Anterior cingulate cortex (tissue), 58 donors: ENCODE results near the gene BSPRY.
A peak's percentile ranks its signal among the peaks of the same experiment; 100 is the strongest.
"Not testable (repeated sequence)": the region's sequence is repeated elsewhere in the genome, so short reads cannot be mapped to it uniquely, and the experiment has no call there.

Source experiments
- DNase-seq, 58 donors: peaks; one replicate each; lab custom pipeline; 2025; lab: John Stamatoyannopoulos, UW

The BSPRY gene

GRCh38 chr9:113368348-113368981, 19.1 kb downstream of the BSPRY start:
- no peak for DNase-seq

GRCh38 chr9:113368982-113369854, 19.9 kb downstream of the BSPRY start:
- no peak for DNase-seq

GRCh38 chr9:113369855-113370140, 20.5 kb downstream of the BSPRY start:
- DNase-seq: no peak

GRCh38 chr9:113370806-113371325, 21.5 kb downstream of the BSPRY start:
- no peak for DNase-seq

- DNase-seq: peak in 2 of 58 donors; percentile 7 to 11
These were observed 22.7 kb downstream of the BSPRY start for GRCh38 chr9:113372059-113372458.

- no peak for DNase-seq
These were observed 23.9 kb downstream of the BSPRY start for GRCh38 chr9:113373256-113373655.

GRCh38 chr9:113373676-113374392, 24.5 kb downstream of the BSPRY start:
- DNase-seq: no peak

DNA sequence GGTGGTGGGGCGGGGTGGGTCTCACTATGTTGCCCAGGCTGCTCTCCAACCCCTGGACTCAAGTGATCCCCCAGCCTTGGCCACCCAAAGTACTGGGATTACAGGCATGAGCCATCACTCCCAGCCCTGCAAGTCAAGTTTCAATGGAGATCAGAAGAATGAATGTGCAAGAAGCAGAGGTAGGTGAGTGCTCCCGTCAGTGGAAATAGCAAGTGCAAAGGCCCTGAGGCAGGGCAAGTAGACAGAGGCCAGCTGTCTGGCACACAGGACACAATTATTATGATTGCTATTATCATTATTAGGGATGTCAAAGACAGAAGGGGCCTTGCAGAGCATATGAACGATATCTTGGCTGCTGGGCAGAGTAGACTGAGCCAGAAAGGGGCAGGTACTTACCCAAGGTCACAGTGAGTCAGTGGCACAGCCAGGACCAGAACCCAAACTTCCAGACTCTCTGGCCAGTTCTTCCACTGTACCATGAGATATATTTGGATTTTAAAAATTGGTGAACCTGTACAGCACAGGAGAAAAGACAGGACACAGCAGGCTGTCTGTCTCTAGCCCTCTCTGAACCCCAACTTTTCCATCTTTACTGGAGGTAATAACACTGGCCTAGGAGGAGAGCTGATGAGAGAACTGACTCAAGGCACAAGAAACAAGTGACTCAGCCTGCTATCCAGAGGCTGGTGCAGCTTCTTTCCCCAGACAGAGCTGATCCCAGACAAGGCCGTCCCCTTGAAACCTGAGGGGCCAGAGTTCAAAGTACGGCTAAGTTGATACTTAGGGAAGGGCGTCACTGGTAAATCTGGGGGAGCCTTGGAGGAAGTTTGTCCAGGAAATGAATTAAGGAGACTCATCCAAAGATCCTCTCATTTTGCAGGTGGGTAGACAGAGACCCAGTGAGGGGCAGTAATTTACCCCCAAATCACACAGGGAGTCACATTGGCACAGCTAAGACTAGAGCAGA, 26.0 kb downstream of the BSPRY start:
- DNase-seq: no peak

GRCh38 chr9:113376634-113377567, 27.6 kb downstream of the BSPRY start, which contains the start of gene HDHD3:
HDHD3 (minus strand) TSS chr9:113376986; CDS start chr9:113374354, 2,632 bp downstream.
- peak in 56 of 58 donors; percentile 8 to 86 (median 63) for DNase-seq

DNA sequence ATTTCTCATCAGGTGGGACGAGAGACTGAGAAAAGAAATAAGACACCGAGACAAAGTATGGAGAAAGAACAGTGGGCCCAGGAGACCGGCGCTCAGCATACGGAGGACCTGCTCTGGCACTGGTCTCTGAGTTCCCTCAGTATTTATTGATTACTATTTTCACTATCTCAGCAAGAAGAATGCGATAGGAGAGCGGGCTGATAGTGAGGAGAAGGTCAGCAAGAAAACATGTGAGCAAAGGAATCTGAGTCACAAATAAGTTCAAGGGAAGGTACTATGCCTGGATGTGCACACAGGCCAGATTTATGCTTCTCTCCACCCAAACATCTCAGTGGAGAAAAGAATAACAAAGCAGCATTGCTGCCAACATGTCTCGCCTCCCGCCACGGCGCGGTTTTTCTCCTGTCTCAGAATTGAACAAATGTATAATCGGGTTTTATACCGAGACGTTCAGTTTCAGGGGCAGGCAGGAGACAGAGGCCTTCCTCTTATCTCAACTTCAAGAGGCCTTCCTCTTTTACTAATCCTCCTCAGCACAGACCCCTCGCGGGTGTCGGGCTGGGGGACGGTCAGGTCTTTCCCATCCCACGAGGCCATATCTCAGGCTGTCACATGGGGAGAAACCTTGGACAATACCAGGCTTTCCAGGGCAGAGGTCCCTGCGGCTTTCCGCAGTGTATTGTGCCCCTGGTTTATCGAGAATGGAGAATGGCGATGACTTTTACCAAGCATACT, 29.9 kb downstream of the BSPRY start:
- DNase-seq: not testable (repeated sequence)

DNA sequence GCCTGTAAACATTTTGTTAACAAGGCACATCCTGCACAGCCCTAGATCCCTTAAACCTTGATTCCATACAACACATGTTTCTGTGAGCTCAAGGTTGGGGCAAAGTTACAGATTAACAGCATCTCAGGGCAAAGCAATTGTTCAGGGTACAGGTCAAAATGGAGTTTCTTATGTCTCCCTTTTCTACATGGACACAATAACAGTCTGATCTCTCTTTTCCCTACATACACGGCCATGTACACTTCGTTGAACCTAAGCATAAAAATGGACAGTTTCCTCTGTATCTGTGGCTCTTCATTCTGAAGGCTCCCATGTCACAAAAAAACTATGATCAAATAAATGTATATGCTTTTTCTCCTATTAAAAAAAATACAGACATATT, 30.5 kb downstream of the BSPRY start:
- not testable (repeated sequence) for DNase-seq

DNA sequence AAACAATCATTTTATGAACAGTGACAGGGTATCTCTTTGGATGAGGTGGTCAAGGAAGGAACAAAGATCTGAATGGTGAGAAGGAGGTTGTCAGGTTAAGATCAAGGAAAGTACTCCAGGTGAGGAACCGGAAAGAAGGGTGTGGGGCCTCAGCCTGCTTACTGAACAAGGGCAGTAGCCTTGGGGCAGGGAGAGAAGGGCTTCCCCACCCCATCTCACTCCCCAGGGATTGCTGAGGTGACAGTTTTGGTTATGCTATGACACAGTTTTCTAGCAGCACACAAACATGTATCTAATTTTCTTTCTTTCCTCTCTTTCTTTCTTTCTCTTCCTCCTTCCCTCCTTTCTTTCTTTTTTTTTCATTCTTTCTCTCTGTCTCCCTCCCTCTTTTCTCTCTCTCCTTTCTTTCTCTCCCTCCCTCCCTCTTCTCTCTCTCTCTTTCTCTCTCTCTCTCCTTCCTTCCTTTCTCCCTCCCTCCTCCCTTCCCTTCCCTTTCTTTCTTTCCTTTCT, 31.6 kb downstream of the BSPRY start:
- DNase-seq: no peak

DNA sequence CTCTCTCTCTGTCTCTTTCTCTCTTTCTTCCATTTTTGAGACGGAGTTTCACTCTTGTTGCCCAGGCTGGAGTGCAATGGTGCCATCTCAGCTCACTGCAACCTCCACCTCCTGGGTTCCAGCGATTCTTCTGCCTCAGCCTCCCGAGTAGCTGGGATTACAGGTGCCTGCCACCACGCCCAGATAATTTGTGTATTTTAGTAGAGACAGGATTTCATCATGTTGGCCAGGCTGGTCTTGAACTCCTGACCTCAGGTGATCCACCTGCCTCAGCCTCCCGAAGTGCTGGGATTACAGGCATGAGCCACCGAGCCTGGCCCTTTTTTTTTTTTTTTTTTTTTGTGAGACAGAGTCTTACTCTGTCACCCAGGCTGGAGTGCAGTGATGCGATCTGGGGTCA, 32.1 kb downstream of the BSPRY start:
- DNase-seq: not testable (repeated sequence)

DNA sequence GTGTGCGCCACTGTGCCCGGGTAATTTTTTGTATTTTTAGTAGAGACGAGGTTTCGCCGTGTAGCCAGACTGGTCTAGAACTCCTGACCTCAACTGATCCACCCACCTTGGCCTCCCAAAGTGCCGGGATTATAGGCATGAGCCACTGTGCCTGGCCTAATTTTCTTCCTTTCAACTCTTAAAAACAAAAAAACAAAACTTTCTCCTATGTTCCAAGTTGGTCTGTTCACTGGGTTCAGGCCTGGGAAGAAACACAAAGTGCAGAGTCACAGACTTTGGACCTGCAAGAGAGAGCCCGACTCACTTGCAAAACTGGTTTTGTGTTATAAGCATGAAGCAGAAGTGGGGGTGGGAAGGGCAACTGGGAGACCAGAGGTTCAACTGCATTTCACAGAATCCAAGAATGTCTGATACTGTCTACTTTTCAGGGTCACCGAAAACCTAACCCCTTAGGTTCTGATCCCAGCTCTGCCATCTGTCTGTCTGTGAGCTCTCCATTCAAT, 32.6 kb downstream of the BSPRY start:
- DNase-seq: no peak

- DNase-seq: no peak
These were observed 37.4 kb downstream of the BSPRY start for GRCh38 chr9:113386571-113387393.

DNA sequence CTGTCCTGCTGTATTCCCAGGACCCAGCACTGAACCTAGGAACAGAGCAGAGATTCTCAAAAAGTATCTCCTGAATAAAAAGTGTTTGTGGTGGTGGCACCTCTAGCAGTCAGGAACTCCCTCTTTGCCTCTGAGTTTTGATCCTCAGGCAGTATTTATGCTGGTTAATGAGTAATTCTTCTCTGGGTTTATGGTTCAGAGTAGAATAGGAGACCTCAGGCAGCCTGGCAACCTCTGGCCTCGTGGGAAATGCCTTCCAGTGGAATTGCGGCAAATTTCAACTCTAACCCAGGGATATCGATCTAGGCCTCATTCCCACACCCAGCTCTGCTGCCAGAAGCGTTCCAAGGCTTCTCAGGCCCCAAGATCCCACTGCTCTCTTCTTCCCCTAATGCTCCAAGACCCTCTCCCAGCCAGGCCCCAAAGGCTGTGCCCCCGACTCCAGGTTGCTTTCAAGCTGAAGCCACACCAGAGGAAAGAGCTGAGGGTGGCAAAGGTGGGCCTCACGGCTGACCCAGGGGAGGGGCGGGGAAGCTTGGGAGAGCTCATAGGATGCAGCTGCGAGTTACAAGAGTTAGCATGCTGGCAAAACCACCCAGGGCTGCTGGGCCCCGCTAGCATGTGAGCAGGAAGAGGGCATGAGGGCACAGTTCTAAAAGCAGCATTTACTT, 38.4 kb downstream of the BSPRY start:
- no peak for DNase-seq
